CD4-positive, alpha-beta T cell (primary cell): Measurements from ENCODE around the gene H1-8. TPM values are rescaled to one million over a fixed set of nuclear protein-coding genes. Genes with fewer than 3 reads are reported as not detected.

Source experiments
- ATAC-seq: fragments of 200-7000 bp; cut with Tn5 transposase; one replicate; pipeline ENCODE4 v1.10.0; 2022; ENCODE audit warnings: mild to moderate bottlenecking; ENCODE audit not compliant: poor library complexity
- CTCF ChIA-PET: fragments of 350-600 bp; sonication (Branson Sonifier 250); formaldehyde crosslinking; loops from one replicate; lab custom pipeline; 2021; ENCODE audit warnings: antibody characterized with exemption, inconsistent platforms; lab: Charles Lee
- POLR2A ChIA-PET: fragments of 350-600 bp; sonication (Branson Sonifier 250); formaldehyde crosslinking; loops from one replicate; lab custom pipeline; 2021; ENCODE audit warnings: antibody characterized with exemption, inconsistent platforms; lab: Charles Lee
- DNase-seq, 14 experiments: peaks; one replicate each; pipeline ENCODE4 v3.0.0-alpha.2; 2013 to 2020; ENCODE audit warnings: mixed read lengths in 2 of 14
- H3K27ac ChIP-seq, 2 donors: one replicate each; pipeline versions ENCODE4 v1.5.1 to v1.7.0; 2013; ENCODE audit warnings: low read length in 2 of 2, low read depth in 1 of 2, mild to moderate bottlenecking in 1 of 2
- H3K27me3 ChIP-seq, 2 experiments: 1 replicate in 1 of 2; 2 replicates in 1 of 2; pipeline versions ENCODE4 v1.6.1 to v1.7.0; 2013; ENCODE audit warnings: low read length in 2 of 2, control low read depth in 1 of 2, mild to moderate bottlenecking in 1 of 2, moderate library complexity in 1 of 2; ENCODE audit not compliant: insufficient read depth in 2 of 2, control insufficient read depth in 1 of 2
- H3K36me3 ChIP-seq: one replicate; pipeline ENCODE4 v1.6.1; 2013; ENCODE audit warnings: low read length, control low read depth; ENCODE audit not compliant: insufficient read depth
- H3K4me1 ChIP-seq: one replicate; pipeline ENCODE4 v1.6.1; 2013; ENCODE audit warnings: low read length, control low read depth; ENCODE audit not compliant: insufficient read depth
- H3K4me3 ChIP-seq: one replicate; pipeline ENCODE4 v1.5.1; 2013; ENCODE audit warnings: mild to moderate bottlenecking, low read length, moderate library complexity
- H3K9me3 ChIP-seq, 2 experiments: 1 replicate in 1 of 2; 2 replicates in 1 of 2; pipeline versions ENCODE4 v1.6.1 to v1.7.0; 2013; ENCODE audit warnings: low read length in 2 of 2, mild to moderate bottlenecking in 2 of 2, control low read depth in 1 of 2, moderate library complexity in 1 of 2; ENCODE audit not compliant: control insufficient read depth in 1 of 2, insufficient read depth in 1 of 2
- H3K27ac Mint-ChIP-seq: one replicate; pipeline ENCODE4 v1.8.0; 2020; ENCODE audit warnings: mixed read lengths
- H3K27me3 Mint-ChIP-seq: one replicate; pipeline ENCODE4 v1.8.0; 2021; ENCODE audit warnings: mixed read lengths
- H3K36me3 Mint-ChIP-seq: one replicate; pipeline ENCODE4 v1.8.0; 2021; ENCODE audit warnings: low read depth, mixed read lengths
- H3K4me1 Mint-ChIP-seq: one replicate; pipeline ENCODE4 v1.8.0; 2021; ENCODE audit warnings: low read depth, mixed read lengths
- H3K4me3 Mint-ChIP-seq: one replicate; pipeline ENCODE4 v1.8.0; 2020; ENCODE audit warnings: mild to moderate bottlenecking, mixed read lengths
- H3K9me3 Mint-ChIP-seq: one replicate; pipeline ENCODE4 v1.8.0; 2020; ENCODE audit warnings: mixed read lengths
- CTCF ChIP-seq: fragments of 200-600 bp; IDR thresholded peaks from one replicate; pipeline ENCODE4 v1.8.0; 2022; ENCODE audit warnings: antibody characterized with exemption, mild to moderate bottlenecking
- intact Hi-C, 2 experiments: fragments of 100-400 bp; cut with DNase I in 1 of 2; cut with micrococcal nuclease in 1 of 2; formaldehyde crosslinking; loops; one replicate each; pipeline versions ENCODE4 v1.15.1 to v1.9.0; 2023 to 2025; cut with DNase I, micrococcal nuclease
- total RNA-seq, 174 experiments: library from RNA in 2 of 174; stranded (reverse) in 2 of 174; gene quantifications; one replicate each; pipeline ENCODE4 v1.2.3 and lab custom pipeline; 2021 to 2026

Gene H1-8
- total RNA-seq, 2 experiments from 2014 or later, result not detected

- Histone ChIP-seq H3K27ac (no peak overlapping the region), H3K27me3 (no peaks in the 10 kb centered on the region), H3K9me3 (no peaks in the 10 kb centered on the region), H3K36me3 (no peaks in the 10 kb centered on the region), H3K4me3 (no peak overlapping the region), H3K4me1 (peaks cover 47% of the 10 kb centered on the region)
- Mint-ChIP-seq H3K9me3 (no peaks in the 10 kb centered on the region), H3K36me3 (no peaks in the 10 kb centered on the region), H3K4me1 (peaks cover 26% of the 10 kb centered on the region), H3K27me3 (no peaks in the 10 kb centered on the region), H3K27ac (peak overlapping the region; percentile 24), H3K4me3 (no peak overlapping the region)
- TF ChIP-seq CTCF, result no peak
- intact Hi-C loops, result no loop called here
- no peak for DNase-seq
- ChIA-PET POLR2A (no interaction called here), CTCF (no interaction called here)
- ATAC-seq, result no peak
Measured at GRCh38 chr3:129579991-129580390, 37.0 kb downstream of the H1-8 start.

GRCh38 chr3:129581623-129582022 lies 38.6 kb downstream of the H1-8 start:
- TF ChIP-seq CTCF, result no peak
- Mint-ChIP-seq H3K36me3 (no peaks in the 10 kb centered on the region), H3K27me3 (no peaks in the 10 kb centered on the region), H3K4me3 (no peak overlapping the region), H3K4me1 (peaks cover 18% of the 10 kb centered on the region), H3K9me3 (no peaks in the 10 kb centered on the region), H3K27ac (peak overlapping the region; percentile 67)
- Histone ChIP-seq H3K27ac (no peak overlapping the region), H3K9me3 (no peaks in the 10 kb centered on the region), H3K27me3 (no peaks in the 10 kb centered on the region), H3K36me3 (no peaks in the 10 kb centered on the region), H3K4me3 (no peak overlapping the region), H3K4me1 (peaks cover 31% of the 10 kb centered on the region)
- ChIA-PET CTCF (no interaction called here), POLR2A (no interaction called here)
- ATAC-seq (no peak), DNase-seq (no peak)
- intact Hi-C loops, result no loop called here

GRCh38 chr3:129582799-129583198 lies 39.8 kb downstream of the H1-8 start:
- H3K9me3 ChIP-seq, result no peaks in the 10 kb centered on the region
- no peak for TF ChIP-seq CTCF
- H3K36me3 ChIP-seq, result no peaks in the 10 kb centered on the region
- no peak for ATAC-seq
- H3K4me3 Mint-ChIP-seq, result no peak overlapping the region
- no peaks in the 10 kb centered on the region for H3K27me3 Mint-ChIP-seq
- H3K9me3 Mint-ChIP-seq, result no peaks in the 10 kb centered on the region
- peaks cover 10% of the 10 kb centered on the region for H3K4me1 Mint-ChIP-seq
- H3K4me3 ChIP-seq, result no peak overlapping the region
- ChIA-PET CTCF (no interaction called here), POLR2A (interaction anchor here (1.5 kb wide), 1 partner anchor 23 kb away, joined by 3 read pairs; no protein-coding TSS in a partner anchor)
- peaks cover 19% of the 10 kb centered on the region for H3K4me1 ChIP-seq
- no peak for DNase-seq
- H3K27ac Mint-ChIP-seq, result no peak overlapping the region
- intact Hi-C loops, result no loop called here
- no peak overlapping the region for H3K27ac ChIP-seq
- no peaks in the 10 kb centered on the region for H3K27me3 ChIP-seq
- no peaks in the 10 kb centered on the region for H3K36me3 Mint-ChIP-seq
